H1 (cell line): ENCODE results near the gene ZNF830. TPM values are rescaled to one million over a fixed set of nuclear protein-coding genes. Genes with fewer than 3 reads are reported as not detected.

Experiments used
- CTCF ChIA-PET: fragments of 300-600 bp; sonication (Branson Sonifier 250); formaldehyde crosslinking; loops from one replicate; lab custom pipeline; 2021; ENCODE audit not compliant: partially characterized antibody; lab: Charles Lee
- POLR2A ChIA-PET: fragments of 300-600 bp; sonication (Branson Sonifier 250); formaldehyde crosslinking; loops from one replicate; lab custom pipeline; 2021; ENCODE audit warnings: inconsistent platforms; ENCODE audit not compliant: partially characterized antibody; lab: Charles Lee
- DNase-seq, 2 experiments: peaks; one replicate each; pipeline versions ENCODE4 v3.0.0 to v3.0.0-alpha.2; 2010 to 2022; ENCODE audit warnings: low spot score in 2 of 2, low read depth in 1 of 2, mixed read lengths in 1 of 2
- FAIRE-seq: peaks from 2 replicates; lab custom pipeline; 2011; peaks lifted over from hg19 to GRCh38; lab: Jason Lieb, UNC
- H2AFZ ChIP-seq: 2 replicates; pipeline ENCODE4 v1.8.1; 2012; ENCODE audit warnings: low read length, inconsistent platforms
- H2AK5ac ChIP-seq: 2 replicates; pipeline ENCODE4 v1.6.1; 2013; ENCODE audit warnings: low read depth, low read length
- H2BK120ac ChIP-seq: replicated peaks from 2 replicates; pipeline ENCODE3; 2013; ENCODE audit warnings: low read depth, low read length, inconsistent platforms
- H2BK12ac ChIP-seq: 2 replicates; pipeline ENCODE4 v1.6.1; 2013; ENCODE audit warnings: low read depth, low read length
- H2BK15ac ChIP-seq: 2 replicates; pipeline ENCODE4 v1.6.1; 2013; ENCODE audit warnings: low read length
- H2BK20ac ChIP-seq: 2 replicates; pipeline ENCODE4 v1.6.1; 2013; ENCODE audit warnings: low read length
- H2BK5ac ChIP-seq: 2 replicates; pipeline ENCODE4 v1.6.1; 2013; ENCODE audit warnings: low read depth, low read length
- H3K14ac ChIP-seq: 2 replicates; pipeline ENCODE4 v1.6.1; 2013; ENCODE audit warnings: inconsistent platforms; ENCODE audit not compliant: insufficient read length
- H3K18ac ChIP-seq: 2 replicates; pipeline ENCODE4 v1.6.1; 2013; ENCODE audit warnings: low read length; ENCODE audit errors: extremely low read depth
- H3K23ac ChIP-seq: 2 replicates; pipeline ENCODE4 v1.6.1; 2013; ENCODE audit warnings: inconsistent platforms; ENCODE audit not compliant: insufficient read length
- H3K23me2 ChIP-seq: 2 replicates; pipeline ENCODE4 v1.6.1; 2013; ENCODE audit warnings: low read depth, low read length
- H3K27ac ChIP-seq: 2 replicates; pipeline ENCODE4 v1.6.1; 2011; ENCODE audit warnings: low read depth, low read length, inconsistent platforms
- H3K27me3 ChIP-seq, 4 experiments: replicated peaks in 1 of 4; 1 replicate in 1 of 4; 2 replicates in 3 of 4; pipeline versions ENCODE4 v1.6.1 to v1.8.1; 2011 to 2013; ENCODE audit warnings: low read length in 3 of 4, mild to moderate bottlenecking in 3 of 4, inconsistent platforms in 2 of 4, mixed read lengths in 2 of 4, moderate library complexity in 1 of 4; ENCODE audit not compliant: control insufficient read depth in 3 of 4, insufficient read depth in 3 of 4; ENCODE audit errors: extremely low read depth in 1 of 4
- H3K36me3 ChIP-seq, 4 experiments: 2 replicates each; pipeline versions ENCODE4 v1.6.1 to v1.8.1; 2011 to 2013; ENCODE audit warnings: mild to moderate bottlenecking in 4 of 4, low read length in 3 of 4, moderate library complexity in 2 of 4, control low read depth in 1 of 4, inconsistent platforms in 1 of 4; ENCODE audit not compliant: insufficient read depth in 4 of 4, control insufficient read depth in 2 of 4
- H3K4ac ChIP-seq: replicated peaks from 2 replicates; pipeline ENCODE3; 2013; ENCODE audit warnings: low read length, low read depth, mixed read lengths, inconsistent platforms; ENCODE audit not compliant: insufficient read length
- H3K4me1 ChIP-seq, 4 experiments: replicated peaks in 1 of 4; 1 replicate in 1 of 4; 2 replicates in 3 of 4; pipeline versions ENCODE4 v1.6.1 to v1.8.1; 2011 to 2013; ENCODE audit warnings: low read length in 3 of 4, inconsistent platforms in 2 of 4, mixed read lengths in 1 of 4; ENCODE audit not compliant: insufficient read depth in 4 of 4, control insufficient read depth in 3 of 4
- H3K4me2 ChIP-seq, 2 experiments: 2 replicates each; pipeline versions ENCODE4 v1.6.1 to v1.8.1; 2011 to 2013; ENCODE audit warnings: low read depth in 2 of 2, low read length in 2 of 2, control low read depth in 1 of 2, inconsistent platforms in 1 of 2, mild to moderate bottlenecking in 1 of 2; ENCODE audit not compliant: insufficient read depth in 1 of 2
- H3K4me3 ChIP-seq, 4 experiments: fragments of 200-600, 300-600 bp in 1 of 4; sonication (generic), shearing (Covaris generic), sonication (Bioruptor Twin) in 1 of 4; 2 replicates each; pipeline versions ENCODE4 v1.5.1 to v1.8.1; 2011 to 2016; ENCODE audit warnings: low read length in 4 of 4, low read depth in 3 of 4, control low read depth in 2 of 4, inconsistent platforms in 2 of 4, mild to moderate bottlenecking in 2 of 4, mixed read lengths in 1 of 4, moderate library complexity in 1 of 4; ENCODE audit not compliant: insufficient read depth in 2 of 4; ENCODE audit errors: extremely low read depth in 1 of 4
- H3K56ac ChIP-seq: replicated peaks from 2 replicates; pipeline ENCODE3; 2013; ENCODE audit warnings: low read depth, mild to moderate bottlenecking, mixed read lengths, low read length, inconsistent platforms; ENCODE audit not compliant: insufficient read length
- H3K79me1 ChIP-seq: 2 replicates; pipeline ENCODE4 v1.6.1; 2013; ENCODE audit warnings: low read depth, low read length, control low read depth
- H3K79me2 ChIP-seq, 2 experiments: 2 replicates each; pipeline versions ENCODE4 v1.6.1 to v1.8.1; 2012 to 2013; ENCODE audit warnings: low read length in 2 of 2, mild to moderate bottlenecking in 2 of 2, inconsistent platforms in 1 of 2; ENCODE audit not compliant: insufficient read depth in 2 of 2, control insufficient read depth in 1 of 2
- H3K9ac ChIP-seq, 4 experiments: replicated peaks in 1 of 4; 1 replicate in 1 of 4; 2 replicates in 3 of 4; pipeline versions ENCODE4 v1.6.1 to v1.8.1; 2011 to 2013; ENCODE audit warnings: low read depth in 3 of 4, low read length in 3 of 4, control low read depth in 2 of 4, mild to moderate bottlenecking in 2 of 4, moderate library complexity in 2 of 4, inconsistent platforms in 1 of 4; ENCODE audit errors: extremely low read depth in 1 of 4
- H3K9me3 ChIP-seq, 2 experiments: 2 replicates each; pipeline versions ENCODE4 v1.6.1 to v1.8.1; 2012 to 2013; ENCODE audit warnings: mild to moderate bottlenecking in 2 of 2, moderate library complexity in 2 of 2, control low read depth in 1 of 2, inconsistent platforms in 1 of 2, low read depth in 1 of 2, low read length in 1 of 2, mixed read lengths in 1 of 2; ENCODE audit not compliant: insufficient read depth in 2 of 2
- H4K20me1 ChIP-seq, 2 experiments: replicated peaks in 1 of 2; 2 replicates each; pipeline versions ENCODE3 to v1.8.1; 2011 to 2013; ENCODE audit warnings: inconsistent platforms in 2 of 2, low read length in 2 of 2, mild to moderate bottlenecking in 1 of 2; ENCODE audit not compliant: insufficient read depth in 2 of 2, control insufficient read depth in 1 of 2
- H4K5ac ChIP-seq: 2 replicates; pipeline ENCODE4 v1.6.1; 2013; ENCODE audit warnings: low read length, low read depth, mixed read lengths, inconsistent platforms; ENCODE audit not compliant: insufficient read length
- H4K8ac ChIP-seq: 2 replicates; pipeline ENCODE4 v1.8.0; 2013; ENCODE audit warnings: mild to moderate bottlenecking, moderate library complexity, low read length, inconsistent platforms; ENCODE audit not compliant: insufficient read depth; ENCODE audit errors: extremely low read depth
- H4K91ac ChIP-seq: replicated peaks from 2 replicates; pipeline ENCODE3; 2013; ENCODE audit warnings: low read length, mixed read lengths, inconsistent platforms; ENCODE audit not compliant: insufficient read length
- CHD2 ChIP-seq: IDR thresholded peaks from 2 replicates; pipeline ENCODE4 v1.6.1; 2012; ENCODE audit warnings: low read length, improper control_type of control experiment
- MAFK ChIP-seq: IDR thresholded peaks from 2 replicates; pipeline ENCODE4 v1.6.1; 2012; ENCODE audit warnings: low read depth, mild to moderate bottlenecking, improper control_type of control experiment, low read length
- PHF8 ChIP-seq: fragments of 200-600 bp; sonication (generic); conservative IDR thresholded peaks from 2 replicates; pipeline ENCODE4 v1.7.1; 2012; ENCODE audit warnings: low read depth, mild to moderate bottlenecking, inconsistent platforms, low read length, moderate library complexity
- POLR2A ChIP-seq, 2 experiments: IDR thresholded peaks; 1 replicate in 1 of 2; 2 replicates in 1 of 2; pipeline ENCODE4 v1.6.1; 2011; ENCODE audit warnings: low read depth in 2 of 2, low read length in 2 of 2, mild to moderate bottlenecking in 2 of 2; ENCODE audit errors: control extremely low read depth in 1 of 2
- SUZ12 ChIP-seq: fragments of 200-600 bp; sonication (generic); IDR thresholded peaks from 2 replicates; pipeline ENCODE4 v1.6.1; 2012; ENCODE audit warnings: mild to moderate bottlenecking, inconsistent platforms, low read length, moderate library complexity, mixed read lengths
- WGBS, 2 experiments: shearing (Covaris generic) in 1 of 2; methylation state at CpG; one replicate each; pipeline versions ENCODE4 v1.1.6 to v1.1.7; 2013 to 2015; ENCODE audit warnings: low lambda C conversion rate in 2 of 2, mixed read lengths in 2 of 2, inconsistent platforms in 1 of 2, low coverage in 1 of 2, missing lambda C conversion rate in 1 of 2; ENCODE audit not compliant: insufficient replicate concordance in 2 of 2, insufficient coverage in 1 of 2, insufficient read length in 1 of 2; ENCODE audit errors: extremely low coverage in 1 of 2, missing lambda C conversion rate in 1 of 2; 5-methylcytosine and 5-hydroxymethylcytosine counted together
- polyA plus RNA-seq, 7 experiments: library from polyadenylated mRNA; depleted of rRNA in 3 of 7; stranded (reverse) in 5 of 7; unstranded in 2 of 7; fragments of >200 nt in 5 of 7; fragments of 200-250 nt in 2 of 7; gene quantifications; 1 replicate in 5 of 7; 2 replicates in 1 of 7; 4 replicates in 1 of 7; pipeline versions ENCODE4 v1.2.1 to v1.2.3, GENCODE V29; 2011 to 2013; ENCODE audit warnings: missing spikeins in 2 of 7, mixed read lengths in 2 of 7
- total RNA-seq: library from RNA; stranded (reverse); fragmentation: NEBNext Ultra II Directional; extraction: Animal tissue kit (Norgen Biotek cat#: 25700); gene quantifications from 2 replicates; pipeline ENCODE4 v1.2.1, GENCODE V29; 2021
- TF ChIP-seq, protein P1 (sequence below): IDR thresholded peaks from 2 replicates; pipeline ENCODE4 v1.6.1; 2012; ENCODE audit warnings: low read length, inconsistent platforms

ZNF830 gene
- total and polyA plus RNA-seq, 2 of the 8 experiments (the other 6 are each of a cell fraction or from before 2014, with no cell fraction given), result 4.2 to 19.9 TPM

DNA sequence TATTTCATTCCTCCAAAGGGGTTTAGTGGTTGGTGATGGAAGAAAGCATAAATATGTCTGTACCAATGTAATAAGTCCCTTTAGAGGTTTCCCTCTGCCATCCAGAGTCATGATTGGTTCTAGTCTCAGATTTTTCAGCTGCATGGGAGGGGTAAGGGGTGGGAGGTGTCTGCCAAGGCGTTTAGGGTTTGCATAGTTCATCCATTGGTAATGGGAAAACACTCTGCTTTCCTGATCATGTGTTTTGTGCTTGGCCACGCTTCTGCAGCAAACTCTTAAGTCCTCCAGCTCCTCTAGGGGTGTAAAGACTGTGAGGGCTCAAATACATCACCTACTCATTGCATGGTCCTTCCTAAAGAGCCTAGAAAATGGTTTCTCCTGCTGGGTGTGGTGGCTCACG, 48.8 kb downstream of the ZNF830 start:
- H3K9me3 ChIP-seq, result no peaks in the 10 kb centered on the region
- H4K20me1 ChIP-seq, result peaks cover 0 to 3% of the 10 kb centered on the region in 2 experiments
- H2BK5ac ChIP-seq, result no peak overlapping the region
- ChIA-PET POLR2A (interaction anchor here (0.9 to 2.9 kb wide), 13 partner anchors 9 to 109 kb away, joined by 3 to 10 read pairs (median 5); partner anchors contain the start of genes LIG3, RAD51D and RFFL), CTCF (interaction anchor here (0.7 to 3.0 kb wide), 7 partner anchors 10 to 428 kb away, joined by 3 to 11 read pairs (median 3); no protein-coding TSS in a partner anchor)
- DNase-seq, result no peak
- no peak overlapping the region for H2AK5ac ChIP-seq
- no peak overlapping the region for H4K91ac ChIP-seq
- H3K56ac ChIP-seq, result no peak overlapping the region
- TF ChIP-seq MAFK (no peak), CHD2 (no peak), SUZ12 (no peak), PHF8 (no peak), POLR2A (IDR thresholded peaks at IDR 0.05; ENCODE audit: control extremely low read depth in 1 of 2, low read depth in 2 of 2, low read length in 2 of 2) (0 out of 3 replicates have a peak, but pooled peaks of 1 of the 2 experiments have one; percentile 45)
- TF ChIP-seq, protein P1, sequence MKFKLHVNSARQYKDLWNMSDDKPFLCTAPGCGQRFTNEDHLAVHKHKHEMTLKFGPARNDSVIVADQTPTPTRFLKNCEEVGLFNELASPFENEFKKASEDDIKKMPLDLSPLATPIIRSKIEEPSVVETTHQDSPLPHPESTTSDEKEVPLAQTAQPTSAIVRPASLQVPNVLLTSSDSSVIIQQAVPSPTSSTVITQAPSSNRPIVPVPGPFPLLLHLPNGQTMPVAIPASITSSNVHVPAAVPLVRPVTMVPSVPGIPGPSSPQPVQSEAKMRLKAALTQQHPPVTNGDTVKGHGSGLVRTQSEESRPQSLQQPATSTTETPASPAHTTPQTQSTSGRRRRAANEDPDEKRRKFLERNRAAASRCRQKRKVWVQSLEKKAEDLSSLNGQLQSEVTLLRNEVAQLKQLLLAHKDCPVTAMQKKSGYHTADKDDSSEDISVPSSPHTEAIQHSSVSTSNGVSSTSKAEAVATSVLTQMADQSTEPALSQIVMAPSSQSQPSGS, result no peak
- H2AFZ ChIP-seq, result no peak overlapping the region
- no peaks in the 10 kb centered on the region for H3K79me1 ChIP-seq
- H3K14ac ChIP-seq, result no peak overlapping the region
- no peak overlapping the region for H2BK12ac ChIP-seq
- no peak overlapping the region for H3K4ac ChIP-seq
- peaks cover 0 to 8% (median 3%) of the 10 kb centered on the region in 4 experiments; a peak in 3 of 7 replicates for H3K4me1 ChIP-seq
- no peak overlapping the region for H3K9ac ChIP-seq
- no peak overlapping the region for H3K4me2 ChIP-seq
- no peak overlapping the region for H2BK15ac ChIP-seq
- FAIRE-seq, result no peak
- H3K4me3 ChIP-seq, result no peak overlapping the region
- H3K23me2 ChIP-seq, result no peaks in the 10 kb centered on the region
- 81% methylated on average over 3 of the region's 3 CpGs; no CpG with 5 or more reads in 1 of the 2 experiments for WGBS, 2 experiments
- H4K8ac ChIP-seq, result no peak overlapping the region
- no peak overlapping the region for H4K5ac ChIP-seq
- H2BK20ac ChIP-seq, result no peak overlapping the region
- H3K27ac ChIP-seq, result no peak overlapping the region
- H3K27me3 ChIP-seq, result no peaks in the 10 kb centered on the region
- H3K18ac ChIP-seq, result no peak overlapping the region
- H3K36me3 ChIP-seq, result peaks cover 3 to 29% (median 11%) of the 10 kb centered on the region in 4 experiments; a peak in 7 of 8 replicates
- no peaks in the 10 kb centered on the region for H3K79me2 ChIP-seq
- no peak overlapping the region for H2BK120ac ChIP-seq
- H3K23ac ChIP-seq, result no peak overlapping the region
